ENCODE results near the gene WNT2B. TPM values are rescaled to one million over a fixed set of nuclear protein-coding genes. Genes with fewer than 3 reads are reported as not detected.

WNT2B gene
- total RNA-seq, result 1 to 10 TPM in 3 of 4 donors, under 1 TPM in 1; 0.78 to 2.6 (median 1.4) TPM

- no peak for TF ChIP-seq CTCF (IDR thresholded peaks at IDR 0.05)
- TF ChIP-seq POLR2A (IDR thresholded peaks at IDR 0.05), result no peak
- intact Hi-C loops (cut with DNase I), result loop anchor here (10.0 kb wide), 1 partner anchor 196 kb away; the partner anchor contains the start of gene RHOC
- no peaks in the 10 kb centered on the region for H3K36me3 ChIP-seq
- 0 to 1% methylated on average over 7 to 28 of the region's 69 CpGs for WGBS, 2 donors
- H3K4me3 ChIP-seq (replicated peaks in 1 of 3), result peak within 1 kb of the TSS in 2 of 3 donors; percentile 2 to 34
- H3K9me3 ChIP-seq, result no peaks in the 10 kb centered on the region
- no peak for DNase-seq
- H3K27ac ChIP-seq, result no peak within 1 kb of the TSS
- H3K27me3 ChIP-seq, result peaks cover 6% of the 10 kb centered on the region
- H3K4me1 ChIP-seq, result peaks cover 9 to 16% of the 10 kb centered on the region in 2 donors
Observed at GRCh38 chr1:112508278-112509004, at the start of gene WNT2B. WNT2B (plus strand) TSS chr1:112508965; CDS start chr1:112509263, 298 bp downstream.

GRCh38 chr1:112460615-112461014 lies 48.1 kb upstream of the WNT2B start:
- peak in 1 of 2 donors; percentile 11 for DNase-seq
- intact Hi-C loops (cut with DNase I), result loop anchor here (5.0 to 10.0 kb wide), 2 partner anchors 58 to 244 kb away; partner anchors contain the start of gene RHOC
- Histone ChIP-seq H3K36me3 (peaks cover 6 to 20% of the 10 kb centered on the region in 2 donors), H3K4me1 (peaks cover 17 to 39% of the 10 kb centered on the region in 2 donors), H3K9me3 (no peaks in the 10 kb centered on the region), H3K27me3 (no peaks in the 10 kb centered on the region), H3K27ac (peak overlapping the region; percentile 57 to 75 (median 67)), H3K4me3 (replicated peaks in 1 of 3) (no peak overlapping the region)
- 24 to 41% methylated on average over 2 of the region's 2 CpGs for WGBS, 2 donors
- no peak for TF ChIP-seq CTCF (IDR thresholded peaks at IDR 0.05)
- no peak for TF ChIP-seq POLR2A (IDR thresholded peaks at IDR 0.05)

- Histone ChIP-seq H3K4me3 (replicated peaks in 1 of 3) (no peak overlapping the region), H3K4me1 (peaks cover 21 to 40% of the 10 kb centered on the region in 2 donors), H3K27ac (peak overlapping the region; percentile 67 to 76 (median 75)), H3K36me3 (peaks cover 5 to 15% of the 10 kb centered on the region in 2 donors), H3K9me3 (no peaks in the 10 kb centered on the region), H3K27me3 (no peaks in the 10 kb centered on the region)
- DNase-seq, result peak; percentile 54 to 63
- TF ChIP-seq CTCF (IDR thresholded peaks at IDR 0.05) (no peak), POLR2A (IDR thresholded peaks at IDR 0.05) (peak in 1 of 2 donors; percentile 44)
- intact Hi-C loops (cut with DNase I), result loop anchor here (5.0 to 10.0 kb wide), 2 partner anchors 59 to 243 kb away; partner anchors contain the start of gene RHOC
- WGBS, 2 donors, result 28 to 49% methylated on average over 3 of the region's 3 CpGs
Observed at GRCh38 chr1:112461200-112461871, 47.4 kb upstream of the WNT2B start.

- Histone ChIP-seq H3K27me3 (no peaks in the 10 kb centered on the region), H3K36me3 (no peaks in the 10 kb centered on the region), H3K9me3 (no peaks in the 10 kb centered on the region), H3K4me1 (peaks cover 21 to 39% of the 10 kb centered on the region in 2 donors), H3K4me3 (replicated peaks in 1 of 3) (no peak overlapping the region), H3K27ac (no peak overlapping the region)
- 80 to 88% methylated on average over 1 of the region's 1 CpG for WGBS, 2 donors
- intact Hi-C loops (cut with DNase I), result loop anchor here (5.0 to 10.0 kb wide), 2 partner anchors 61 to 242 kb away; partner anchors contain the start of gene RHOC
- no peak for DNase-seq
- no peak for TF ChIP-seq CTCF (IDR thresholded peaks at IDR 0.05)
- TF ChIP-seq POLR2A (IDR thresholded peaks at IDR 0.05), result no peak
Observed at GRCh38 chr1:112462953-112463279, 45.8 kb upstream of the WNT2B start.
